ENCODE results near the gene CHI3L2. TPM values are rescaled to one million over a fixed set of nuclear protein-coding genes. Genes with fewer than 3 reads are reported as not detected.

Gene CHI3L2
- total and polyA plus RNA-seq, 4 donors = 30.1 to 298 (median 141) TPM

- no peak for DNase-seq
- 75 to 84% methylated on average over 4 of the region's 4 CpGs for WGBS, 2 donors
- H3K4me1 ChIP-seq (ENCODE audit: control insufficient read depth in 5 of 5, insufficient read depth in 5 of 5, low read length in 5 of 5) = peaks cover 0 to 7% (median 0%) of the 10 kb centered on the region in 5 donors
- H3K4me3 ChIP-seq = no peak overlapping the region
- ATAC-seq (ENCODE audit: insufficient read depth, low FRiP score) = no peak
- TF ChIP-seq CTCF (IDR thresholded peaks at IDR 0.05; ENCODE audit: control extremely low read depth, extremely low read depth) = no peak
- H3K9ac ChIP-seq (ENCODE audit: insufficient read depth in 1 of 2, low read length in 2 of 2) = no peak overlapping the region
- H3K27me3 ChIP-seq (ENCODE audit: control insufficient read depth in 3 of 3, insufficient read depth in 3 of 3, low read length in 2 of 3) = peaks cover 0 to 34% (median 25%) of the 10 kb centered on the region in 3 donors
- no peaks in the 10 kb centered on the region for H3K36me3 ChIP-seq (ENCODE audit: control insufficient read depth in 4 of 4, insufficient read depth in 4 of 4, low read length in 4 of 4)
- no peak overlapping the region for H3K27ac ChIP-seq (ENCODE audit: low read depth in 1 of 2, low read length in 1 of 2)
- H3K9me3 ChIP-seq (ENCODE audit: control insufficient read depth in 4 of 4, insufficient read depth in 3 of 4, low read length in 3 of 4) = peaks cover 0 to 5% (median 0%) of the 10 kb centered on the region in 4 donors
Observed at GRCh38 chr1:111267801-111268508, 40.4 kb downstream of the CHI3L2 start.

- Histone ChIP-seq H3K27ac (ENCODE audit: low read depth in 1 of 2, low read length in 1 of 2) (no peak overlapping the region), H3K27me3 (ENCODE audit: control insufficient read depth in 3 of 3, insufficient read depth in 3 of 3, low read length in 2 of 3) (peaks cover 0 to 34% (median 25%) of the 10 kb centered on the region in 3 donors), H3K36me3 (ENCODE audit: control insufficient read depth in 4 of 4, insufficient read depth in 4 of 4, low read length in 4 of 4) (no peaks in the 10 kb centered on the region), H3K4me1 (ENCODE audit: control insufficient read depth in 5 of 5, insufficient read depth in 5 of 5, low read length in 5 of 5) (peaks cover 0 to 7% (median 0%) of the 10 kb centered on the region in 5 donors), H3K4me3 (no peak overlapping the region), H3K9me3 (ENCODE audit: control insufficient read depth in 4 of 4, insufficient read depth in 3 of 4, low read length in 3 of 4) (peaks cover 0 to 5% (median 0%) of the 10 kb centered on the region in 4 donors), H3K9ac (ENCODE audit: insufficient read depth in 1 of 2, low read length in 2 of 2) (no peak overlapping the region)
- no peak for ATAC-seq (ENCODE audit: insufficient read depth, low FRiP score)
- 87% methylated on average over 4 of the region's 4 CpGs for WGBS, 2 donors
- DNase-seq = no peak
- TF ChIP-seq CTCF (IDR thresholded peaks at IDR 0.05; ENCODE audit: control extremely low read depth, extremely low read depth) = no peak
Observed at GRCh38 chr1:111269825-111270406, 42.4 kb downstream of the CHI3L2 start.

- H3K9ac ChIP-seq (ENCODE audit: insufficient read depth in 1 of 2, low read length in 2 of 2) = no peak overlapping the region
- DNase-seq (no peak), ATAC-seq (ENCODE audit: insufficient read depth, low FRiP score) (no peak)
- H3K27ac ChIP-seq (ENCODE audit: low read depth in 1 of 2, low read length in 1 of 2) = no peak overlapping the region
- WGBS, 2 donors = 8 to 12% methylated on average over 40 of the region's 40 CpGs
- peaks cover 0 to 7% (median 0%) of the 10 kb centered on the region in 5 donors for H3K4me1 ChIP-seq (ENCODE audit: control insufficient read depth in 5 of 5, insufficient read depth in 5 of 5, low read length in 5 of 5)
- H3K4me3 ChIP-seq = no peak overlapping the region
- H3K9me3 ChIP-seq (ENCODE audit: control insufficient read depth in 4 of 4, insufficient read depth in 3 of 4, low read length in 3 of 4) = peaks cover 0 to 5% (median 0%) of the 10 kb centered on the region in 4 donors
- peaks cover 0 to 34% (median 25%) of the 10 kb centered on the region in 3 donors for H3K27me3 ChIP-seq (ENCODE audit: control insufficient read depth in 3 of 3, insufficient read depth in 3 of 3, low read length in 2 of 3)
- no peaks in the 10 kb centered on the region for H3K36me3 ChIP-seq (ENCODE audit: control insufficient read depth in 4 of 4, insufficient read depth in 4 of 4, low read length in 4 of 4)
- TF ChIP-seq CTCF (IDR thresholded peaks at IDR 0.05; ENCODE audit: control extremely low read depth, extremely low read depth) = no peak
Observed at GRCh38 chr1:111270771-111271463, 43.4 kb downstream of the CHI3L2 start.
